Skeletal muscle satellite cell (primary cell): ENCODE data around the gene TBX2.

ENCODE experiments used
- H3K27me3 ChIP-seq: 2 replicates; pipeline ENCODE4 v1.7.0; 2013; ENCODE audit warnings: low read length; ENCODE audit not compliant: control insufficient read depth, insufficient read depth
- H3K36me3 ChIP-seq: 2 replicates; pipeline ENCODE4 v1.7.0; 2013; ENCODE audit warnings: mild to moderate bottlenecking, control low read depth, low read length; ENCODE audit not compliant: insufficient read depth
- H3K4me1 ChIP-seq: 2 replicates; pipeline ENCODE4 v1.7.0; 2013; ENCODE audit warnings: low read length; ENCODE audit not compliant: control insufficient read depth, insufficient read depth
- H3K4me2 ChIP-seq: 2 replicates; pipeline ENCODE4 v1.7.0; 2013; ENCODE audit warnings: mild to moderate bottlenecking, low read length
- H3K4me3 ChIP-seq: 2 replicates; pipeline ENCODE4 v1.7.0; 2013; ENCODE audit warnings: low read length
- H3K9ac ChIP-seq: 2 replicates; pipeline ENCODE4 v1.7.0; 2013; ENCODE audit warnings: mild to moderate bottlenecking, low read depth, low read length, moderate library complexity
- H3K9me3 ChIP-seq: replicated peaks from 2 replicates; pipeline ENCODE4 v1.7.0; 2013; ENCODE audit warnings: mild to moderate bottlenecking, control low read depth, low read length

Gene TBX2

DNA sequence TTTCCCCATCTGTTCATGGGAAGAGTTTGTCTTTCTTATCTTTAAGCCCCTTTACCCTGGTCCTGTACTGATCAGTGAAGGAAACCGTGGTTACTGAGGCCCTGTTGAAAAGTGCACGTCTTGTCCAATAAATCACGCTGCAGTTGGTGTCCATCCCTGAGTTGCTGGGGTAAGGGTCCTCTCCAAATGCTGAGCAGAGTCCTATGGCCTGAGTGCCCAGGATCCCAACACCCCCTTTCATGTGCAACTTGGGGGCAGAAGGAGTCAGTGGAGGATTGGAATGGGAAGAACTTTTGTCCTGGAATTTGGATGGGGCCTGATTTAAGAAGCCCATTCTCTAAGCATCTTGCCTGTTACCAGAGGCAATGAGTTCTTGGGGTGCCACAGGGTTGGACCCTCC is 7.0 kb upstream of the TBX2 start:
- H3K9ac ChIP-seq = no peak overlapping the region
- no peaks in the 10 kb centered on the region for H3K9me3 ChIP-seq
- H3K4me1 ChIP-seq = peaks cover 37% of the 10 kb centered on the region
- no peak overlapping the region for H3K4me3 ChIP-seq
- H3K27me3 ChIP-seq = no peaks in the 10 kb centered on the region
- no peak overlapping the region for H3K4me2 ChIP-seq
- no peaks in the 10 kb centered on the region for H3K36me3 ChIP-seq

DNA sequence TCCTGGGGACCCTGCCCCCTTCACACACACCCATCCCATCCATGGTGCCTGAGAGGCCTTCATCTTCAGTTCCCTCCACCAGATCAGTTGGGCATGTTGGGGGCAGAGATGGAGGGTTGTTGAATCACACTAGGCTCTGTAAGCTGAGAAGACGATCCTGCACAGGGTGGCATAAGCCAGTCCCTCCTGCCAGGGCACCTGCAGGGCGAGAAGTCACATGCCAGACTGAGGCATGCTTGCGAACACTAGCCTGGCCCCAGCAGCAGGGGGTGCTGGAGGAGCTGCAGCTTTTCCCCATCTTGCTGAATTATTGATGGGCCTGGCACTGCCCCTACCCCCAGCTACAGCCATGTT is 6.1 kb upstream of the TBX2 start:
- H3K4me3 ChIP-seq = no peak overlapping the region
- no peaks in the 10 kb centered on the region for H3K36me3 ChIP-seq
- no peaks in the 10 kb centered on the region for H3K9me3 ChIP-seq
- H3K27me3 ChIP-seq = no peaks in the 10 kb centered on the region
- H3K4me1 ChIP-seq = peaks cover 45% of the 10 kb centered on the region
- no peak overlapping the region for H3K4me2 ChIP-seq
- no peak overlapping the region for H3K9ac ChIP-seq

DNA sequence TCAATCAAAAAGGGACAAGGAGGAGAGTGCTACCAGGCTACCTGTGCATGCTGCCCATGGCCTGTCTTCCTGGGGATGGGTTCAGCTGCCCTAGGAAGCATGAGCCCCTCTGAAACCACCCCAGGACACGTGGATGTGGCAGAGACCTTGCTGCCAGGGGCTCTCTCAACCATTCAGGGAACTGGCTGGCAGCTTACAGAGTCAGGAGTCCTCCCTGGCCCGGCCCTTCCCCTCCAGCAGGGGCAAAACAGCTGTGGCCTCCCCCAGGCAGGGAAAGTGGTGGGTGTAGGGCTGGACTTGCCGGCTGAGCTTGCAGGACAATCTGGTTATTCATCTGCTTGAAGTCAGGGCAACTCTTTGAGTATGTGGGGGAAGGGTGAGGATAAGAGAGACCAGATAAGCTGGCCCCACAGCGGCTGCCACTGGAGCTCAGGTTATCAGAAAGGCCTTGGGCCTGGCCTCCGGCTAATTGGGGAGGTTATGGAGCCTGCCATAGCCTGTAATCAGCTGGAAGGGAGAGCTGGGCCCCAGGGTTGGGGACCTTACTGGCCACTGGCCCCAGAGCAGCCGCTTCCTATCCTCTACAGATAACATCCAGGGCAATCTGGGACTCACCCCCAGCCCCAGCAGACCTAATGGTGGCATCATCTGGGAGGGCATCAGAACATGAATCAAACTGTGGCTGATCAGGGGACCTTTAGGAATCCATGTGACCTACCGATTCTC is 5.6 kb upstream of the TBX2 start:
- H3K9ac ChIP-seq = no peak overlapping the region
- H3K4me2 ChIP-seq = no peak overlapping the region
- H3K9me3 ChIP-seq = no peaks in the 10 kb centered on the region
- peaks cover 48% of the 10 kb centered on the region for H3K4me1 ChIP-seq
- H3K27me3 ChIP-seq = no peaks in the 10 kb centered on the region
- H3K36me3 ChIP-seq = no peaks in the 10 kb centered on the region
- no peak overlapping the region for H3K4me3 ChIP-seq

DNA sequence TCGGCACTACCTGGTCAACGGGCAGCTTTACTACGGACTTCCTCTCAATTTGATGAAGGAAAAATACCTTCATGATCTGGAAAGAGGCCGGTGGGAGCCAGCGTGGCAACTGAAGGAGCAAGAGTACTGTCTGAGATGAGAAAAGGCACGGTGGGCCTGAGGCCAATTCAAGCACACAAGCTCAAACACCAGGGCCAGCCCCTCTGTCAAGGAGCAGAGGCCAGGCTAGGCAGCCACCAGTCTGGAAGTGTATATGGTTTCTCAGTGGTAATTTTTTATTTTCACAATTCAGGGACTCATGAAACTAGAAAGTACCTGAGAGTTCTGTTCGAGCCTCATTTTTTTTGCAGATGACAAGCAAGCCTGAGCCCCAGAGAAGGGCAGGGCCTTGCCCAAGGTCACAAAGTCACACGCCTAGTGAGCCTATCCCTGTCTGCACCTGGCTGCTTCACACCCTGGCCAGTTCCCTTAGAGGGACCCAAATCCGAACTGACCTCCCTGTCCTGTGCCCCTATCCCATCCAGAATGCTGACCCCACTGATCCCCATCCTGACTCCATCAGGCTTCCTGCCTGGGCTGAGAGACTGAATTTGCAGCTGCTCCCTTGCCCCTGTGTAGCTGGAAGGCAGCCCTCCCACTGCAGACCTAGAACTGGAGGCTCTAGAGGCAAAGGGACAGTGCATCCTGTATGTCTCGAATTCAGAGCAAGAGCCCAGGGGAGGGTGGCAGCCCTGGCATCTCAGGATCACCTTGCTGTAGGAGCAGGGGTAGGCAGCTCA is 4.8 kb upstream of the TBX2 start:
- no peak overlapping the region for H3K9ac ChIP-seq
- no peak overlapping the region for H3K4me2 ChIP-seq
- H3K9me3 ChIP-seq = no peaks in the 10 kb centered on the region
- H3K4me3 ChIP-seq = no peak overlapping the region
- H3K27me3 ChIP-seq = no peaks in the 10 kb centered on the region
- peaks cover 45% of the 10 kb centered on the region for H3K4me1 ChIP-seq
- no peaks in the 10 kb centered on the region for H3K36me3 ChIP-seq

DNA sequence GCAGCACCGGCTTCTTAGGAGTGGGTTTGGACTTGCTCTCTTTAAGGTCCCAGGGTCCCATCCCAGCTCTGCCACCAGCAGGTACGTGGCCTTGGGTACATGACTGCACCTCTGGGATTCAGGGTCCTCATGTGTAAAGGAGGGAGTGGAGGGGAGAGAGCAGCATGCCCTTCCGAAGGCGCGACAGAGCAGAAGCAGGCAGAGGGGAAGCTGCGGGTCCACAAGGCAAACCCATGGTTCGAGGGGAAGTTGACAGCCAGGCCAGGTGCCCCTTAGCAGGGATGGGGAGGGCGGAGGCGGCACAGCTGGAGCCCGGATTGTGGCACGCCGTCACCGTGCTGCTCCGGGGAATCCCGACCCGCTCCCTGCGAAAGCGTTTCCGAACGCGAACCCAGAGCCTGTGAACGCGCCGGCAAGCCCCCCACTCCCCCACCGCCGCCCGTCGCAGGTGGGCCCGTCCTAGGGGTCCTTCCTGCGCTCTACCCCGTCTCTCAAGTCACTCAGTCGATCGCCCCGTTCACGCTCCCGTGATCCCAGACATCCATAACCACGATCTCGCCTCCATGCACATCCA is 4.1 kb upstream of the TBX2 start:
- H3K4me1 ChIP-seq = peaks cover 40% of the 10 kb centered on the region
- no peaks in the 10 kb centered on the region for H3K9me3 ChIP-seq
- H3K9ac ChIP-seq = no peak overlapping the region
- no peaks in the 10 kb centered on the region for H3K36me3 ChIP-seq
- H3K4me3 ChIP-seq = no peak overlapping the region
- no peaks in the 10 kb centered on the region for H3K27me3 ChIP-seq
- H3K4me2 ChIP-seq = no peak overlapping the region

DNA sequence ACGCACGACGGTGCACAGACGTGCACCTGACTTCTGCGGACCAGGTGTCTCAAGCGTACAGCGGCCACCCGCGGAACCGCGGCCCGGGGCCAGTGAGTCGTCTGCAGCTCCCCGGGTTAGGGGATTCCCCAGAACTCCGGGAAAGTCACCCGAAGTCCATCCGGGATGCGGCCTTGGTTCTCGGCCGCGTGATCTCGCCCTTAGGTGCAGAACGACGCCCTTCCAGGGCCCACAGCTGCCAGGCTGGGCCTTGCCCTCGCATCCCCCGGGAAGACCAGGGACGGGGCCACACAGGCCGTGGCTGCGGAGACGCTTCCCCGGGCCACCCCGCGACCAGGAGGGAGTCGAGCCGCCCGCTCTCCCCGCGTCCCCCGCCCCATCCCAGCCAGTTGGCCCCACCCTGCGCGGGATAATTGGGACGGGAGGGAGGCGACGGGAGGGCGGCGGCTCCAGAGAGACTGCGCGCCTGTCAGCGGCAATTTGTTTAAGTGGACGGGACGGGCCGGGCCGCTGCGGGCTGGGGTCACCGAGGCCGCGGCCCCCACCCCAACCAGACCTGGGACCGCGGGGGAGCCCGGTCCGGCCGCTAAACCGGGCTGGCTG is 3.6 kb upstream of the TBX2 start:
- no peak overlapping the region for H3K4me3 ChIP-seq
- no peaks in the 10 kb centered on the region for H3K36me3 ChIP-seq
- H3K9me3 ChIP-seq = no peaks in the 10 kb centered on the region
- H3K27me3 ChIP-seq = no peaks in the 10 kb centered on the region
- H3K4me1 ChIP-seq = peaks cover 40% of the 10 kb centered on the region
- no peak overlapping the region for H3K9ac ChIP-seq
- peak overlapping the region; percentile 97 for H3K4me2 ChIP-seq

DNA sequence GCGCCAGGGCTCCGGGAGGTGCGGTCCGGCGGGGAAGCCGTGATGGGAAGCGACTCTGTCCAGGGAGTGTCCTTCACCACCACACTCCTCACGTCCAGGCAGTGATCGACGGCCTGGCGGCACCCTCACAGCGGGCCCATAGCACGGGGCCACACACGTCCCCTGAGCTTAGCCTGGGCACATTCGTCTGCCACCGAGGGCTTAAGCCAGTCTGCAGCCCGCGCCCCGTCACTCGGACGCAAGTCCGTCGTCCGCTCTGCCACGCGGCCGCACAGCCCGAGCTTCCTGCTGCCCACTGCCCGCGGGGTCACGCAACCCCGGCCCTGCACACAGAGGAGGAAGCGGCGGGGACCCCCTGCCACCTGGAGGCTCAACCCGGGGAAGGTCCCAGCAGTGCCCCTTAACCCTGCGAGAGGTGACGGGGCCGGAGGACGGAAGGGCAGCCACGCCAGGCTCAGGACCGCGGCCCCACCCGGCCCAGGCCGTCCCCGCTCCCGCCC is 3.0 kb upstream of the TBX2 start:
- H3K27me3 ChIP-seq = no peaks in the 10 kb centered on the region
- peak overlapping the region; percentile 62 for H3K4me3 ChIP-seq
- peak overlapping the region; percentile 97 for H3K4me2 ChIP-seq
- peak overlapping the region; percentile 54 for H3K9ac ChIP-seq
- H3K9me3 ChIP-seq = no peaks in the 10 kb centered on the region
- peaks cover 40% of the 10 kb centered on the region for H3K4me1 ChIP-seq
- peaks cover 4% of the 10 kb centered on the region for H3K36me3 ChIP-seq

DNA sequence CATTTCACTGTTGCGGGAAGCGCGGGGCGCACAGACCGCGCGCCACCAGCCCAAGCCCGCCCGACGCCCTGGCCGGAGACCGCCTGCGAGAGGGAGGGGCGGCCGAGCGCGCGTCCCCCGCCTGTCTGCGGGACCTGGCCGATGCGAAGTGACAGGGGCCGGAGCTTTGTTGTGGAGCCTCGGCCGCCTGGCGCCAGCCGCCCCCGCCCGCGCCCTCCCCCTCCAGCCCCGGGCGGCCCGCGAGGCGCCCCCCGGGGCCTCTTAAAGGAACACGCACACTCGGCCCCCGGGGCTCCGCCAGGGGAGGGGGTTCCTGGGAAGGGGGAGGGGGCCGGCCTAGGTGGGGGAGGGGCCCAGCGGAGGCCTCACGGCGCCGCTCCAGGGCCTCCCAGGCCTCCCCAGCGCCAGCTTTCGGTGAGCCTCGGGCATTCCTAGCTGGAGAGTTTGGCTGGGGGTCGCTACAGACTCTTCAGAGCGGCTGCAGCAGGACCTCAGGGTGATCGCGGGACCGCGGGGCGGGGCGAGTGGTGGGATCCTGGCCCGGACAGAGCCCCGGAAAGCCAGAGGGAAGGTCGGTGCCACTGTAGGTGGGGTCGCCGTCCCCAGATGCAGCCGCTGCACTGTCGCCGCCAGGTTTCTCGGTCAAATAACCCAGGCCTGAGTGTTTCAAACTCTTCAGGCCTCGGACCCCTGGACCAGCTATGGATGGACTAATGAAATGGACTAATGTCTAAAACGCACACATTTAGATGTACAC is 2.4 kb upstream of the TBX2 start:
- Histone ChIP-seq H3K4me1 (peaks cover 44% of the 10 kb centered on the region), H3K9ac (peak overlapping the region; percentile 54)

DNA sequence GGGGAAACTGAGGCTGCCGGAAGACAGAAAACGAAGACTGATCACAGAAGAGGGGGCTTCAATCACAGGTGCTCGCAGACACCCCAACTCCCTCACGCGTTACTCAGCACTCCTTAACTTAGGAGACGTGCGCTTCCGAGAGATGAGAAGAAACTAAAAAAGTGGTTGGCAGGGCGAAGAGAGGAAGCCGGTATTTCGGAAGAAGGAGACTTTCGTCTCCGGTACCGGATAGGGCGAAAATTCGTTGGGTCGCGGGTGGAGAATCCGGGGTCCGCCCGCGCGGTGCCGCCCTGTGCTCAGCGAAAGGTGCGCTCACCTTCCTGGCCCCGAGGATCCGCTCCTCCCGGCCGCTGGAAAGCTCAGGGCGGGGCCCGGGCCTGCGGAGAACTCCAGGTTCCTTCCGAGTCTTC is 917 bp upstream of the TBX2 start:
- peaks cover 48% of the 10 kb centered on the region for H3K4me1 ChIP-seq
- peaks cover 16% of the 10 kb centered on the region for H3K36me3 ChIP-seq
- H3K27me3 ChIP-seq = no peaks in the 10 kb centered on the region
- no peaks in the 10 kb centered on the region for H3K9me3 ChIP-seq
- peak overlapping the region; percentile 95 for H3K9ac ChIP-seq
- peak overlapping the region; percentile 85 for H3K4me3 ChIP-seq
- H3K4me2 ChIP-seq = peak overlapping the region; percentile 97

More for the DNA sequence above, 2.4 kb upstream of the TBX2 start:
- Histone ChIP-seq H3K27me3 (no peaks in the 10 kb centered on the region), H3K36me3 (peaks cover 8% of the 10 kb centered on the region), H3K4me3 (peak overlapping the region; percentile 85), H3K4me2 (peak overlapping the region; percentile 97), H3K9me3 (no peaks in the 10 kb centered on the region)

DNA sequence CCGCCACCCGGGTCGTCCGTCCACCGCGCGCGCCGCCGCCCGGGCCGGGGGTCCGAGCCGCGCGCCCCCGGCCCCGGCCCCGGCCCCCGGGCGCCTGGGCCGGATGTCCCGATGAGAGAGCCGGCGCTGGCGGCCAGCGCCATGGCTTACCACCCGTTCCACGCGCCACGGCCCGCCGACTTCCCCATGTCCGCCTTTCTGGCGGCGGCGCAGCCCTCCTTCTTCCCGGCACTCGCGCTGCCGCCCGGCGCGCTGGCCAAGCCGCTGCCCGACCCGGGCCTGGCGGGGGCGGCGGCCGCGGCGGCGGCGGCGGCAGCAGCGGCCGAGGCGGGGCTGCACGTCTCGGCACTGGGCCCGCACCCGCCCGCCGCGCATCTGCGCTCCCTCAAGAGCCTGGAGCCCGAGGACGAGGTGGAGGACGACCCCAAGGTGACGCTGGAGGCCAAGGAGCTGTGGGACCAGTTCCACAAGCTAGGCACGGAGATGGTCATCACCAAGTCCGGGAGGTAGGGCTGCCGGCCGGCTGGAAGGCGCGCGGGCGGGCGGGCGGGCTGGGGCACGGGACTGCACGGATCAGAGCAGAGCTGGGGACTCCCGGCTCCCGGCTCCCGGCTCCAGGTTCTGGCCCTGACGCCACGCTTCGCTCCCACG is 548 bp downstream of the TBX2 start:
- Histone ChIP-seq H3K36me3 (peaks cover 31% of the 10 kb centered on the region), H3K9ac (peak overlapping the region; percentile 95), H3K9me3 (no peaks in the 10 kb centered on the region), H3K4me2 (peak overlapping the region; percentile 97), H3K4me1 (peaks cover 48% of the 10 kb centered on the region), H3K4me3 (peak overlapping the region; percentile 85), H3K27me3 (no peaks in the 10 kb centered on the region)
